DND-41 (cell line): Measurements from ENCODE around the gene CCL20.

Experiments used
- ATAC-seq: fragments of 200-7000 bp; cut with Tn5 transposase; 3 replicates; pipeline ENCODE4 v1.9.1; 2021; ENCODE audit warnings: low read depth; ENCODE audit not compliant: insufficient read depth
- DNase-seq: peaks from one replicate; pipeline ENCODE4 v3.0.0-alpha.2; 2020
- H2AFZ ChIP-seq: 2 replicates; pipeline ENCODE4 v1.6.0; 2012; ENCODE audit warnings: low read depth, low read length
- H3K27ac ChIP-seq: 2 replicates; pipeline ENCODE4 v1.5.1; 2012; ENCODE audit warnings: low read length, inconsistent platforms
- H3K27me3 ChIP-seq: fragments of 200-600 bp; sonication (generic); 2 replicates; pipeline ENCODE4 v1.6.0; 2012; ENCODE audit warnings: low read length, mild to moderate bottlenecking, inconsistent platforms; ENCODE audit not compliant: insufficient read depth, poor library complexity
- H3K36me3 ChIP-seq: 2 replicates; pipeline ENCODE4 v1.5.1; 2012; ENCODE audit warnings: low read length, inconsistent platforms; ENCODE audit not compliant: insufficient read depth
- H3K4me1 ChIP-seq: 2 replicates; pipeline ENCODE4 v1.5.1; 2012; ENCODE audit warnings: mild to moderate bottlenecking, low read length; ENCODE audit not compliant: insufficient read depth
- H3K4me2 ChIP-seq: 2 replicates; pipeline ENCODE4 v1.6.0; 2012; ENCODE audit warnings: mild to moderate bottlenecking, moderate library complexity, low read length, inconsistent platforms; ENCODE audit not compliant: insufficient read depth
- H3K4me3 ChIP-seq, 2 experiments: fragments of 200-600 bp in 1 of 2; shearing (Covaris generic) in 1 of 2; 2 replicates each; pipeline ENCODE4 v1.5.1; 2012 to 2016; ENCODE audit warnings: inconsistent platforms in 2 of 2, low read length in 2 of 2, mild to moderate bottlenecking in 2 of 2, low read depth in 1 of 2, moderate library complexity in 1 of 2
- H3K79me2 ChIP-seq: 2 replicates; pipeline ENCODE4 v1.6.0; 2012; ENCODE audit warnings: low read length, inconsistent platforms; ENCODE audit not compliant: insufficient read depth
- H3K9ac ChIP-seq: 2 replicates; pipeline ENCODE4 v1.6.0; 2012; ENCODE audit warnings: low read depth, mild to moderate bottlenecking, inconsistent platforms, low read length, moderate library complexity
- H3K9me3 ChIP-seq: 2 replicates; pipeline ENCODE4 v1.5.1; 2012; ENCODE audit warnings: low read length, moderate library complexity, mild to moderate bottlenecking, inconsistent platforms; ENCODE audit not compliant: insufficient read depth, severe bottlenecking
- H4K20me1 ChIP-seq: 2 replicates; pipeline ENCODE4 v1.6.0; 2012; ENCODE audit warnings: low read length; ENCODE audit not compliant: insufficient read depth
- EZH2 ChIP-seq: IDR thresholded peaks from 3 replicates; pipeline ENCODE4 v1.6.1; 2012; ENCODE audit warnings: borderline replicate concordance, low read depth, mild to moderate bottlenecking, moderate library complexity, low read length, inconsistent platforms; ENCODE audit not compliant: severe bottlenecking
- TF ChIP-seq, protein P1 (sequence below): IDR thresholded peaks from 2 replicates; pipeline ENCODE4 v1.5.1; 2012; ENCODE audit warnings: borderline replicate concordance, low read length, moderate library complexity, mild to moderate bottlenecking; ENCODE audit not compliant: poor library complexity, severe bottlenecking; ENCODE audit errors: extremely low read depth

The CCL20 gene

DNA sequence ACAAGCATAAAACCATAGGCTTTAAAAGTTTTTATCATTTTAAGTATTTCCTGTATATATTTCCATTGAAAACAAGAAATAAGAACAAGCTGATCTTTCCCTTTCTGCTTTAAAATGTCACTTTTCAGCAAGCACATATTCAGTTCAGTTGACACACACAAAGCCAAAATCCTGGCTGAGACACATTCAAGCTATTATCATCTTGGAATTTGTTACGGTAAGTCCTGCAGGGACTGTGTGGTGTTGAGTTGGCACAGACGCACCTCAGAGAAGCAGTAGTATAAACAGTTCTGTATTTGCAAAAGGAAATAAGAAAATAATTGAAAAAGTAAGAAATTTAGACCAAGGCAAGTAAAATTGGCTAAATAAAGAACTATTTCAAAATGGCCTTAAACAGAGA, 47.4 kb downstream of the CCL20 start:
- Histone ChIP-seq H3K9me3 (no peaks in the 10 kb centered on the region), H4K20me1 (no peaks in the 10 kb centered on the region), H3K27ac (no peak overlapping the region), H3K9ac (no peak overlapping the region), H3K4me2 (no peak overlapping the region), H3K4me1 (no peaks in the 10 kb centered on the region), H2AFZ (no peak overlapping the region), H3K36me3 (no peaks in the 10 kb centered on the region), H3K4me3 (no peak overlapping the region), H3K27me3 (no peaks in the 10 kb centered on the region), H3K79me2 (no peaks in the 10 kb centered on the region)
- DNase-seq (no peak), ATAC-seq (no peak)
- TF ChIP-seq, protein P1, sequence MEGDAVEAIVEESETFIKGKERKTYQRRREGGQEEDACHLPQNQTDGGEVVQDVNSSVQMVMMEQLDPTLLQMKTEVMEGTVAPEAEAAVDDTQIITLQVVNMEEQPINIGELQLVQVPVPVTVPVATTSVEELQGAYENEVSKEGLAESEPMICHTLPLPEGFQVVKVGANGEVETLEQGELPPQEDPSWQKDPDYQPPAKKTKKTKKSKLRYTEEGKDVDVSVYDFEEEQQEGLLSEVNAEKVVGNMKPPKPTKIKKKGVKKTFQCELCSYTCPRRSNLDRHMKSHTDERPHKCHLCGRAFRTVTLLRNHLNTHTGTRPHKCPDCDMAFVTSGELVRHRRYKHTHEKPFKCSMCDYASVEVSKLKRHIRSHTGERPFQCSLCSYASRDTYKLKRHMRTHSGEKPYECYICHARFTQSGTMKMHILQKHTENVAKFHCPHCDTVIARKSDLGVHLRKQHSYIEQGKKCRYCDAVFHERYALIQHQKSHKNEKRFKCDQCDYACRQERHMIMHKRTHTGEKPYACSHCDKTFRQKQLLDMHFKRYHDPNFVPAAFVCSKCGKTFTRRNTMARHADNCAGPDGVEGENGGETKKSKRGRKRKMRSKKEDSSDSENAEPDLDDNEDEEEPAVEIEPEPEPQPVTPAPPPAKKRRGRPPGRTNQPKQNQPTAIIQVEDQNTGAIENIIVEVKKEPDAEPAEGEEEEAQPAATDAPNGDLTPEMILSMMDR = no peak

DNA sequence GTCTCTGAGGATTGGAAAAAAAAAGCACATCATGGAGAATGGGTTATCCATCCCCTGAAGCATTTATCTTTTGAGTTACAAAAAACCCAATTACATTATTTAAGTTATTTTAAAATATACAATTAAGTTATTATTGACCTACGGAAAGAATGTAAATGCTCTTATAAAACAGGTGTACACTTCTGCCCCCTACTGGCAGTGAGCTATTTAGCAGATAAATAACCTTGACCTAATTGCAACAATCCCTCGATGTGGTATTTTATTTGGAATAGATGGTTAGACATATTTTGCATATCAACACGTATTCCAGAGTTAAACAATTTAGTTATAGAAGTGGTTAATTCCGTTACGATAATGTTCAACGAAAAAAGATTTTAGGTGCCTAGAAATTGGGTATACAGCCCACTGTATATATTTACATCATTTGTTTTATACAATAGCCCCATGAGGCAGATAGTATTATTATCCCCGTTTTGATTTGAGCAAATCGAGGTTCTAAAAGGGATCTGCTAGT, 48.6 kb downstream of the CCL20 start:
- Histone ChIP-seq H2AFZ (no peak overlapping the region), H3K36me3 (no peaks in the 10 kb centered on the region), H3K79me2 (no peaks in the 10 kb centered on the region), H3K9me3 (no peaks in the 10 kb centered on the region), H4K20me1 (no peaks in the 10 kb centered on the region), H3K4me1 (no peaks in the 10 kb centered on the region), H3K4me3 (no peak overlapping the region), H3K4me2 (no peak overlapping the region), H3K27me3 (no peaks in the 10 kb centered on the region), H3K27ac (no peak overlapping the region), H3K9ac (no peak overlapping the region)
- peak; percentile 7 for DNase-seq
- TF ChIP-seq, protein P1 = peak; percentile 68
- TF ChIP-seq EZH2 = no peak
- no peak for ATAC-seq

DNA sequence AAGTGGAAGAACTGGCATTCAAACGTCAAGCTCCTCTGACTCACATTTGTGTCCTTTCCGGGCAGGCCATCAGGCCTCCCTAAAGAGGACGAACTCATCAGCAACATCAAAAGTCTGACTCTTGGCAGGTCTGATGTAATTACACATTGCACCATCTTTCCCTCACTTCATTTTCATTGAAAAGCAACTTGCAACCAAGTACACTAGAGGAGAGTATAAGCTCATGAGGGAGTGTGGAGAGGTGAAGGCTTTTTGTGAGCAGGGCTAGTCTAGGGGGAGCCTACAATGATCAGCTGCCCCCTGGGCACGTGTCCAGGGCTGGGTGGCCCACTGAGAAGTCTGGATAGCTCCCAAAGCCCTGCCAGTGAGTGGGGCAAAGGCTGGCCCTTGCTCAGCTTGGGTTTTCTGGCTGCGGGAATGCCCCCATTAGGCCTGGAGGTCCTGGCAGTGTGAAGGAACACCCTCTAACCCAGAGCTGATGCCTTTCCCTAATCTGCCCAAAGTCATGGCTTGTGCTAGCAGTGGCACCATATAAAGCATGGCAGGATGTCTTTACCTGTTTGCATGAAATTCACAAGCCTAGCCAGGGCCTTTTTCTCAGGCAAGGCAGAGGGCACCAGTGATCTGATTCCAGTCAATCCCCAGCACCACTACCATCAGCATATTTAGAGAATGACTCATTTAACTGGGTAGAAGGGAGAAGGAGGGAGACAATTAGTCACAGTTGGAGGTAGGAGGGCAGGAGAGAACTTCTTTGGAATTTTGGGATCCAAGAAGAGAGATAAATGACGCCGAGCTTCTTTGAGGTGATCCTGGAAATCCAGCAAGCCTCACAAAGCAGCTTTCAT, 49.3 kb downstream of the CCL20 start:
- H3K79me2 ChIP-seq = no peaks in the 10 kb centered on the region
- DNase-seq (no peak), ATAC-seq (no peak)
- TF ChIP-seq EZH2 = no peak
- TF ChIP-seq, protein P1 = no peak
- no peak overlapping the region for H3K4me3 ChIP-seq
- no peaks in the 10 kb centered on the region for H3K36me3 ChIP-seq
- no peak overlapping the region for H3K9ac ChIP-seq
- no peaks in the 10 kb centered on the region for H3K9me3 ChIP-seq
- no peak overlapping the region for H3K27ac ChIP-seq
- H4K20me1 ChIP-seq = no peaks in the 10 kb centered on the region
- H3K4me2 ChIP-seq = no peak overlapping the region
- no peak overlapping the region for H2AFZ ChIP-seq
- H3K4me1 ChIP-seq = no peaks in the 10 kb centered on the region
- H3K27me3 ChIP-seq = no peaks in the 10 kb centered on the region
